Middle frontal gyrus (tissue), 1 donor: ENCODE measurements around the gene ANKRD28.

Source experiments
- DNase-seq: peaks from one replicate; pipeline ENCODE4 v3.0.0-alpha.2; 2015; ENCODE audit warnings: low spot score; ENCODE audit errors: extremely low spot score

ANKRD28 gene

GRCh38 chr3:15666277-15666676 is 131.5 kb downstream of the ANKRD28 start:
- DNase-seq = no peak

- DNase-seq = no peak
These were observed 132.1 kb downstream of the ANKRD28 start for GRCh38 chr3:15665510-15666150.

DNA sequence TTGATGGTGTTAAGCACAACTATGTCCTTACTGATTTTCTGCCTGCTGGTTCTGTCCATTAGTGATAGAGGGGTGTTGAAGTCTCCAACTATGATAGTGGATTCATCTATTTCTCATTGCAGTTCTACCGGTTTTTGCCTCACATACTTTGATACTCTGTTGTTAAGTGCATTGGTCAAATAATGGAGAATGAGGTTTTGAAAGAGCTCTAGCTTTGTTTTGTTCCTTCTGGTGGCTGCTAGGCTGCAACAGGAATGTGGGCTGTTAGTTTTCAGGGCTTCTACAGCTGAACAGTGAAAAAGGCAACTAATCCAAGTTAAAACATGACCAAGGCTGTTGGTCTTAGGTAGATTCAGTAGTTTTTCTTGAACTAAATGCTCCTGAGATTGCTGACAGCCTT is 133.6 kb downstream of the ANKRD28 start:
- DNase-seq = no peak

DNA sequence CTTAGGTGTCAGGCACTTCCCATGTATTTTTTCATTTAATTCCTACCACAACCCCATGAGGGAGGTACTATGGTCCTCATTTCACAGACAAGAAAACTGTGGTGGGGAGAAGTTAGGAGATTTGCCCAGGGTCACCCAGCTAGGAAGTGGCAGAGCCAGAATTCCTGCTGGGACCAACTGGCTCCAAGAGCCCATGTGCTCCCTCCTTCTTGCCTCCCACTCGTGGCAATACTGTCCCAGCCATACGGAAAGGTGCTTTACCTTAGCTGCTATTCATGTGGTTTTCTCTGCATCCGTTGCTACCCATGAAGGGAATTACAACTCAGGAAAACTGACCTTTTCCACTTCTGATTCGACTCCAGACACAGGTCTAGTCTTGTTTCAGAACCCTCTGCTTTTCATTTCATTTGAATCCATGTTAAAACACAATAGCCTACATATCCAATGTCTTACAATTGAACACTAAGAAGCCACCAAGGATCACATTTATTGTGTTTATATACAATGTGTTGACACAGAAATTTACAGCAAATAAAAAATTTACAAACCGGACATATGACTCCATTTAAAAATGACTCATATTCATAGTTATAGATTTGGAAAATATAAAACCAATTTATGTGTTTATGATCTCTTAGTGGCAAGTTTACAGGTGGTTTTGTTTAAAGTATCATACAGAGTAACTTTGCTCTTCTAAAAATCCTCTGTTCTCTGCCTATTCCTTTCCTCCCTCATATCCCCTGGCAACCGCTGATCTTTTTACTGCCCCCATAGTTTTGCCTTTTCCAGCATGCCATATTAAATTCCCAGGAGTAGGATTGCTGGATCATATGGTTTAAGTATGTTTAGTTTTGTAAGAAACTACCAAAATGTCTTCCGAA is 137.5 kb downstream of the ANKRD28 start:
- no peak for DNase-seq

DNA sequence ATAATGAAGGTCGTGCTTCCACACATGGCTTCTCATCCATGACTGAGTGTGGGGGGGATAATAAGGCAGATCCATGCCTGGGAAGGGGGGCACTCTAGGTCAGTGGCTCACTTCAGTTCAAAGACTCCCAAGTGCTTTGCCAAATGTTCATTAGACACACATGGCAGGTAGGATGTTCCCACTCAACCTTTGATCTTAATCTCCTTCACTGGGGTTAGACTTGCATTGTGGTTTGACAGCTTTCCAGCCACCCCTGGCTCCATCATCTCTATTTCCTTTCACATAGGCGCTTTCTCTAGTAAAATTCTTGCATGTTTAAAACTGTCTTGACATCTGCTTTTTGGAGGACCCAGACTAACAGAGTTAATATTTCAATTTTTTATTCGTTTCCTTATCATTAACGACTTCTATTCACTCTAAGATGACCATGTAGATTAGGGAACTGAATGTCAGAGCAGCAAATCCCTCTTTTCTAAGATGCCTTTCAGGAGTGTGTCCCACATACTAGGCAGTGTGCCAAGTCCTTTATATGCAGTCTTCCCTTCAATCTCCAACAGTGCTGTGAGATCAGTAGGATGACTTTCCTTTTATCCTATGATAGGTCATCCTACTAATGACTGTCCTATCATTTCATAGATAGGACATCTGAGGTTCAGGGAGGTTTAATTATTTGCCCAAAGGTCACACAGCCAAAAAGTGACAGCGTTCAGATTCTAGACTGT is 138.4 kb downstream of the ANKRD28 start:
- no peak for DNase-seq

DNA sequence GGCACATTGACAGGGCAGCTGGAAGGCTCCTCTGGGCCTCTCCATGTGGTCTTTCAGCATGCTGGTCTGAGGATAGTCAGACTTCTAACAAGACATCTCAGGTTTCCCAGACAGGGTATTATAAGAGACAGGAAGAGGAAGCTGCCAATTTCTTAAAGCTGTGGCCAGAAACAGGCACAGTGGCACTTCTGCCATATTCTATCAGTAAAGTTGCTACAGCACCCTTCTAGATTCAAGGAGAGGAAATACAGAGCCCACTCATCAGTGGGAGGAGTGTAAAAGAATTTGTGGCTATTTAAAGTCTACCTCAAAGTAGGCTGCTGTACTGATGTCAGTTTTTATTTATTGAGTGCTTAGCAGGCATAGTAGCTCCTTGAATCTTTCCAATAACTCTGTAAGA is 140.8 kb downstream of the ANKRD28 start:
- DNase-seq = no peak

DNA sequence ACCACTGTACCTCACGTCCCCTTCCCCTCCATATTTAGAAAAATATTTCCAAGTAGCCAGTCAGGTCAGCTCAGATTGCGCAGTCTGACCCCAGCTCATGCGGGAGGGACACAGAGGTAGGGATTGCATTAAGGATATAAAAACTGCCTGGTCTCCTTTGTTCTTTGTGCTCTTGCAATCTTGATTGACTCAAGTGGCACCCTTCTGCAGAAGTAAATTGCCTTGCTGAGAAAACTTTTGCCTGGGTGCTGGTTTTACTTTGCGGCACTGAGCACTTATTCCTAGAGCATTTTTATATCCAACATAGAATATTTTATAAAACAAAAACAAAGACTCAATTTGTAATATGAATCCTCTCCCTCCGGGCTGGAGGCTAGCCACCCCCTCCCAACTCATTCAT is 141.4 kb downstream of the ANKRD28 start:
- no peak for DNase-seq

DNA sequence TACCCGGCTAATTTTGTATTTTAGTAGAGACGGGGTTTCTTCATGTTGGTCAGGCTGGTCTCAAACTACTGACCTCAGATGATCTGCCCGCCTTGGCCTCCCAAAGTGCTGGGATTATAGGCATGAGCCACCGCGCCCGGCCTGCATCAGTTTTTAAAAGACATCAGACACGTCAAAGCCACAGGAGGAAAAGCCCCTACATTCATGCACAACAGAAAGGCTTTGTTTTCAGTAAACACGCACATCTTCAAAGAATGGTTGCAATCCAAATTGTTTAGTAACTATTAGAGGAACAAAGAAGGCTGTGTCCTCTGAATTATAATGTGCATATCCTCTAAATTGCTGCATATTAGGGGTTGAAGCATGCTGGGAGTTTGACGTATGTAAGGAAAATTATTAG is 142.9 kb downstream of the ANKRD28 start:
- no peak for DNase-seq

DNA sequence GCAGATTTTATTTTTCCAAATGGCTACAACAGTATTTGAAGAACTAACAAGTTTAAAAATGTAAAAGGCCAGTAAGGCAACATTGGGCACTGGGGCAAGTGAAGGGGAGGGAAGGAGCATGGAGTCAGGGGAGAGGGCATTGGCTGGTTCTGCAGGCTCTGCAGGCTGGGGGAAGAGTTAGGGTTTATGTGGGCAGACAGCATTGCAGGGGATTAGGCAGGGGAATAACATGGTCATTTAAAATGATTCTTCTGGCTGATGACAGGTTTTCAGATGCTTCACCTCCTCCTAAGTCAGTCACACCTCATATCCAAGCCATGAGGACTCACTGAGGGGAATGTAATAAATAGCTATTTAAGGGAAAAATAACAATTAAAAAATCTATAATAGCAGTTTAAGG is 143.7 kb downstream of the ANKRD28 start:
- DNase-seq = no peak

GRCh38 chr3:15653321-15653720 is 144.5 kb downstream of the ANKRD28 start:
- DNase-seq = no peak

DNA sequence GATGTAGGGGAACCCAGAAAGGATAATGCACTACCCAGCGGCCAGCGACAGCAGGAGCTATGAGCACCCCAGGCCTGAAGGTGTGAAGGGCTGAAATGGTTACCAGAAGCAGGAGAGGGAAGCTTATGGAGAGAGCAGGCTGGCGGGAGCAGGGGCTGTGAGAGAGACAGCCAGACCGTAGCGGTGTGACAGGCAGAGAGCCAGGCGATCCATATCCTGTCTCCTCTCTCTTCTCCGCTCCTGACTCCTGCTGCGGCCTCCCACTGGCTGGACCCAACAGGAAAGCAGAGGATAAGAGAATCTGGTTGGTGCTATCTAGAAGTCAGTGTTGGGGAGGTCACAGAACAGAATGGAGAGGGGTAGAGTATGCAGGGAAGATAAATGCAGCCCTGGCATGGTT is 146.4 kb downstream of the ANKRD28 start:
- DNase-seq = no peak

GRCh38 chr3:15649858-15650257 is 147.9 kb downstream of the ANKRD28 start:
- DNase-seq = no peak

DNA sequence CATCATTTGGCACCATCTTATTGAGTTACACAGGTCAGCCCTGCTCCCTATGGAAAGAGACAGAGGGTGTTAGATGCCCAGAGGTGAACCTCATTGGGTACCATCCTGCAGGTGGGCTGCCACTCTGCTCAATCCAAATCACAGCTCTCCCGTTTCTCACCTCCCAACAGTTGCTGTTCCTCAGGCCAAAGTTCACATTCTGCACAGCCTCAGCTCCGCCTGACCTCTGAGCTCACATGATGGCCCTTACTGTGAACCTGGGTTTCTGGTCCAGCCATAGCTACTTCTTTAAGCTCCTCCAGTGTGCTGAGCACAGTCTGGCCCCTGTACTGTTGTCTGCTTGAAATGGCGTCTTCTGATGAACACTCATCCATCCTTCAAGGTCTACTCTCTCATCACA is 148.4 kb downstream of the ANKRD28 start:
- no peak for DNase-seq

DNA sequence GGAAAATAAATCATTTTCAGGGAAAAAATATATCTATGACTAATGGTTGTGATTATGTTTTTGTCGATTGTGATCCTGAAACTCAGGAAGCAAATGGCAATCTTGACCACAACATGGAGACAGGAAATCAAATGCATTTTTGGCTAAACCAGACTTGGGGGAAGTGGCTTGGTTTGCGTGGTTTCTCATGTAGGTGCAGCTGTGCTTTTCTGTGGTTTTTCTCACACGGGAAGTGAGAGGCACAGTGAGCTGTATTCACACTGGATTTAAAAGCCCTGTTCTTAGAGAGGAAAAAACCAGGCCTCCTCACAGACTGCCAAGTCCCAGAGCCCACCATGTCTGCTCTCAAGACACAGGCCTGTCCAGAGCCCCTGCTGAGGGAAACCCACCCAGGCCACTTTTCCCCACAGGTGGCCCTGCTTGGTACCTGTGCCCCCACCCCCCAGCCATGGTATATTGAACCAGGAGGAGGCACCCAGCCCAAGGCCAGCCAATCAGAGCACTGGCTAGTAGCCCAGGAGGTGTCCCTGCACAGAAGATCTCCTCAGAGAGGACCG is 150.1 kb downstream of the ANKRD28 start:
- DNase-seq = no peak

- DNase-seq = no peak
These were observed 150.8 kb downstream of the ANKRD28 start for GRCh38 chr3:15646851-15647511.

GRCh38 chr3:15645740-15646501 is 151.9 kb downstream of the ANKRD28 start:
- no peak for DNase-seq

DNA sequence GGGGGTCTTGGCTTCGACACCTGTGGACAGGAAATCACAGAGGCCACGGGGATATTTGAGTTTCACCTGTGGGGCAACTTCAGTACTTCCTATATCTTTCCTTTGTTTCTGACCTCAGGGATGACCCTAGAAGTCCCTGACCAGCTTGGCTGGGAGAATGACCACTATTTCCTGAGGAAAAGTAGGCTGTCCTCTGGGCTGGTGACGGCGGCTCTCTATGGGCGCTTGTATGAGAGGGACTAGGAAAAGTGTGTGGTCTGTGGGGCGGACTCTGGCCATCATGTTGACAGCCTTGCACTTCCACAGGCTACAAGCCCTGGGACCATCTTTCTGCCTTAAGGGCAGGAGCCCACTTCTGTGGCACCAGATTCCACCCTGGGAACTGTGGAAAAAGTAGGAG is 152.5 kb downstream of the ANKRD28 start:
- DNase-seq = no peak

DNA sequence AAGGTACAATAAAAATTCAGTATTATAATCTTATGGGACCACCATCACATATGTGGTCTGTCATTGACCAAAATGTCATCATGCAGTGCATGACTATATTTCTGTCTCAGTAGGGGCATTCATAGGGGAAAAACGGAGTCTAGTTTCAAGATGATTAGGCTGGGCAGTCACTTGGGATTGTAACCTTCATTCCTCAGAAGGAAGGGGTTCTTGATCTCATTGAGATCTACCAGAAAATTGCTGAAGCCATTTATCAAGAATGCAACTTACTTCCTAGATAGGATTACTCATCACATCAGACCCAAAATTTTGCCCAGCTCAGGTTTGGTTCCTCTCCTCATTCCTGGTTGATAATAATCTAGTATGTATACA is 158.9 kb downstream of the ANKRD28 start:
- DNase-seq = no peak

- DNase-seq = no peak
These were observed 159.4 kb downstream of the ANKRD28 start for GRCh38 chr3:15638193-15638890.
